ELR (cell line): ENCODE results near the gene CFAP298.
A peak's percentile ranks its signal among the peaks of the same experiment; 100 is the strongest.
"Not testable (repeated sequence)": the region's sequence is repeated elsewhere in the genome, so short reads cannot be mapped to it uniquely, and the experiment has no call there.

ENCODE experiments used
- DNase-seq: peaks from one replicate; pipeline ENCODE4 v3.0.0-alpha.2; 2015; ENCODE audit warnings: low read depth

CFAP298 gene

DNA sequence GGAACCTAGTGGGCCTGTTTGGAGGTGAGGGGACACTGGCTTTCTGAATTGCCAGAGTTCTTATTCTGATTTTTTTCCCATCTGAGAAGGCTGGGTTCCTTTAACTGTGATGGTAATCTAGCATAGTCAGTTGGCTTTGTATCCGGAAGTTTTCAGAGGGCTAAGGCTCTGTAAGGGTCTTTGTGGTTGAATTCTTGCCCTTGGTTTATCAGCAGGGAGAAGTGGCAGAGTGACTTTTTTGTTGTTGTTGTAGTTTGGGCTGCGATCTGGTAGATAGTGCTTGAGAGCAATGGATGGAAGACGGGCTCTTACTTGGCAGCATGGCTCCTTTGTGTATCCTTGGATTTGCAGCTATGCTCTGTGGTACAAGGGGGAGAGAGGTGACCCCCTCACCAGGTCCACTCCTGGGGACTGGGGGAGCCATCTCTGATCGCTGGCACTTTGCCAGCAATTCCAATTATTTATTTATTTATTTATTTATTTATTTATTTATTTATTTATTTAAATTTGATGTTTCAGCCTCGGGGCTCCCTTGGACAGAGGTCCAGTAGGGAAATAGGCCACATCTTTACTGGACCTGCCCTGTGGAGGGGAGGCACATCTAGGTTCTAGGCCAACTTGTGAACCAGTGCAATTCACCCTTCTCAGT, 45.3 kb downstream of the CFAP298 start:
- DNase-seq, result no peak

- DNase-seq, result peak; percentile 32
Measured at GRCh38 chr21:32565856-32566465, 46.2 kb downstream of the CFAP298 start.

DNA sequence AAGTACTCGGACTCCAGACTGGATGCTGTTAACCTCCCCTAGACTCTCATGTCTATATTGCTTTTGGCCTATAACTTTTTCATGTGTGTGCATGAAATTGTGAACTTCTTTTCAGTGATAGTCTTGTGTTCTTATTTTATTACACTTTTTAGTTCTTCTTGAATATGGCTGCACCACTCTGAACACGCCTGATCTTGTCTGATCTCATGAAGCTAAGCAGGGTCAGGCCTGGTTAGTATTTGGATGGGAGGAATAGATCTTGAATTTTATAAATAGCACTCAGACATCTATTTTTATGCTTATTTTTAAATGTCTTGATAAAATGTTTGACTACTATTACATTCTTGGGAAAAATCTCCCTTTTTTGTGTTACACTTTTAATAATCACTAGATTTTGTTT, 49.3 kb downstream of the CFAP298 start:
- no peak for DNase-seq

DNA sequence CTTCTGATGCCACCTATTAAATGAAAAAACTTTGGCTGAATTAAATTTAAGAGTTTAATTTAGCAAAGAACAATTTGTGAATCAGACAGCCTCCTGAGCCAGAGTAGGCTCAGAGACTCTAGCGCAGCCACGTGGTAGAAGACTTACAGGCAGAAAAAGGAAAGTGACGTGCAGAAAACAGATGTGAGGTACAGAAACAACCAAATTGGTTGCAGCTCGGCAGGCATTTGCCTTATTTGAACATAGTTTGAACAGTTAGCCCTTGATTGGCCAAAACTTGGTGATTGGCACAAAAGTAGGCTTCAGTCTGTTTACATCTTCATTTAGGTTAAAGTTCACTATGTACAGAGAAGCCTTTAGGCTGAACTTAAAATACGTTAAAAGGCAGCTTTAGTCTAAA, 49.8 kb downstream of the CFAP298 start:
- peak; percentile 79 for DNase-seq

GRCh38 chr21:32561476-32561875, 50.7 kb downstream of the CFAP298 start:
- not testable (repeated sequence) for DNase-seq

- DNase-seq, result no peak
Measured at GRCh38 chr21:32560896-32561295, 51.3 kb downstream of the CFAP298 start.

DNA sequence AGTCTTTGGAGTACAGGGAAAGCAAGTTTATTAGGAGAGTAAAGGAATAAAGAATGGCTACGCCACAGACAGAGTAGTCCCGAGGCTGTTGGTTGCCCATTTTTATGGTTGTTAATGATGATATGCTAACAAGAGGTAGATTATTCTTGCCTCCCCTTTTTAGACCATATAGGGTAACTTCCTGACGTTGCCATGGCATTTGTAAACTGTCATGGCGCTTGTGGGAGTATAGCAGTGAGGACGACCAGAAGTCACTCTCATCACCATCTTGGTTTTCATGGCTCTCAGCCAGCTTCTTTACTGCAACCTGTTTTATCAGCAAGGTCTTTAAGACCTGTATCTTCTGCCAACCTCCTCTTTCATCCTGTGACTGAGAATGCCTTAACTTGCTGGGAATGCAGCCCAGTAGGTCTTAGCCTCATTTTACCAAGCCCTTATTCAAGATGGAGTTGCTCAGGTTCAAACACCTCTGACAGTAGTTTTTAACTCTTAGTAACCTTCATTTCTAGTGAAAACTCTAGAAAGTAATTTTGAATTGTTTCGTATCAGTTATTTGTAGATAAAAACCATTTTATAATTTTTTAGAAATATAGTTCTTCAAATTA, 53.1 kb downstream of the CFAP298 start:
- DNase-seq, result no peak

DNA sequence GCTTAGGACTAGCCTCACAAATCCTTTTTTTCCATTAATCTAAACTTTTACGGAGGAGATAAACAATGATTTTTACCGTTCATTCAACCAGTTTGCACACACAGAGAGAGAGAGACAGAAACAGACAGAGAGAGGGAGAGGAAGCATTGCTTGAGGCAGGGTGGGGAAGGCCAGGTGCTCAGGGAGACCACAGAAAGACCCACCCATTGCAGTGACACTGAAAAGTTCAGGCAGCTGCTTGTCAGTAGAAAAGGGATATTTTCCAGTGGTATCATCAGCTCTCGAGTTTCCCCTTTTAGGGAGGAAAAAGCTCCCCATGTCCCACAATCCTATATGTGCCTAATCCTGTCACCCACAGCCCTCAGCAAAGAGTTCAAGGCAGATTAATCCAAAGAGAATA, 54.1 kb downstream of the CFAP298 start:
- no peak for DNase-seq

- DNase-seq, result no peak
Measured at GRCh38 chr21:32554832-32555638, 57.1 kb downstream of the CFAP298 start.

- no peak for DNase-seq
Measured at GRCh38 chr21:32549886-32550285, 62.3 kb downstream of the CFAP298 start.

DNA sequence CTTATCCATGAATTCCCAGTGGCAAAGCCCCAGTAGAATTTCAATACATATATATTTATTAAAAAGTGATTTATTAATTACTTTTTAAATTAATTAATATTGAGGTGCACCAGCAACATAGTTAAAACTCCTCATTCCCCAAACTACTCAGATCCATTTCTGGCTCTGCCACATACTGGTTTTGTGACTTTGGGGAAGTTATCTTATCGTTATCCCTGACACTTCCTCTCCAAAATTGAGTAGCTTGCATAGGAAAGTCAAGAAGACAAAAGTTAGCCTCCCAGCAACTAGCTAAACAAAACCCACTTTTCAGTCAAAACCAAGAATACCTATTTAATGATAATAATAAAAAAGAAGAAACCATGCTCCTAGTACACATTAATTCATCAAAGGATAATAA, 62.7 kb downstream of the CFAP298 start:
- DNase-seq, result no peak
